Type B pancreatic cell (in vitro differentiated cells): ENCODE data around the gene TKT. TPM values are rescaled to one million over a fixed set of nuclear protein-coding genes. Genes with fewer than 3 reads are reported as not detected.

Experiments used
- DNase-seq: peaks from one replicate; pipeline ENCODE4 v3.0.0; 2021; ENCODE audit warnings: mixed read lengths; ENCODE audit not compliant: unreplicated experiment; ENCODE audit errors: extremely low spot score
- H3K27ac Mint-ChIP-seq: 2 replicates; pipeline ENCODE4 v1.8.0; 2021; ENCODE audit warnings: mild to moderate bottlenecking, mixed read lengths
- H3K27me3 Mint-ChIP-seq: 2 replicates; pipeline ENCODE4 v1.8.0; 2021; ENCODE audit warnings: mixed read lengths
- H3K36me3 Mint-ChIP-seq: 2 replicates; pipeline ENCODE4 v1.8.0; 2021; ENCODE audit warnings: mixed read lengths
- H3K4me1 Mint-ChIP-seq: one replicate; pipeline ENCODE4 v1.8.0; 2021; ENCODE audit warnings: mixed read lengths; ENCODE audit not compliant: unreplicated experiment
- H3K4me3 Mint-ChIP-seq: 2 replicates; pipeline ENCODE4 v1.8.0; 2021; ENCODE audit warnings: mild to moderate bottlenecking, mixed read lengths
- H3K9me3 Mint-ChIP-seq: 2 replicates; pipeline ENCODE4 v1.8.0; 2021; ENCODE audit warnings: mixed read lengths
- total RNA-seq: library from RNA; stranded (reverse); gene quantifications from 2 replicates; pipeline ENCODE4 v1.2.1, GENCODE V29; 2021; ENCODE audit warnings: low replicate concordance
- TF ChIP-seq, protein P1 (sequence below): fragments of 200-600 bp; sonication (generic); conservative IDR thresholded peaks from 2 replicates; pipeline ENCODE4 v1.5.0; 2021; ENCODE audit warnings: antibody characterized with exemption, mild to moderate bottlenecking

The TKT gene
- total RNA-seq, 1 donor from 2014 or later = 318 TPM

GRCh38 chr3:53236112-53236841 is 19.5 kb downstream of the TKT start:
- H3K4me3 Mint-ChIP-seq = no peak overlapping the region
- H3K27me3 Mint-ChIP-seq = no peaks in the 10 kb centered on the region
- peaks cover 5% of the 10 kb centered on the region for H3K4me1 Mint-ChIP-seq
- H3K27ac Mint-ChIP-seq = no peak overlapping the region
- DNase-seq = no peak
- TF ChIP-seq, protein P1, sequence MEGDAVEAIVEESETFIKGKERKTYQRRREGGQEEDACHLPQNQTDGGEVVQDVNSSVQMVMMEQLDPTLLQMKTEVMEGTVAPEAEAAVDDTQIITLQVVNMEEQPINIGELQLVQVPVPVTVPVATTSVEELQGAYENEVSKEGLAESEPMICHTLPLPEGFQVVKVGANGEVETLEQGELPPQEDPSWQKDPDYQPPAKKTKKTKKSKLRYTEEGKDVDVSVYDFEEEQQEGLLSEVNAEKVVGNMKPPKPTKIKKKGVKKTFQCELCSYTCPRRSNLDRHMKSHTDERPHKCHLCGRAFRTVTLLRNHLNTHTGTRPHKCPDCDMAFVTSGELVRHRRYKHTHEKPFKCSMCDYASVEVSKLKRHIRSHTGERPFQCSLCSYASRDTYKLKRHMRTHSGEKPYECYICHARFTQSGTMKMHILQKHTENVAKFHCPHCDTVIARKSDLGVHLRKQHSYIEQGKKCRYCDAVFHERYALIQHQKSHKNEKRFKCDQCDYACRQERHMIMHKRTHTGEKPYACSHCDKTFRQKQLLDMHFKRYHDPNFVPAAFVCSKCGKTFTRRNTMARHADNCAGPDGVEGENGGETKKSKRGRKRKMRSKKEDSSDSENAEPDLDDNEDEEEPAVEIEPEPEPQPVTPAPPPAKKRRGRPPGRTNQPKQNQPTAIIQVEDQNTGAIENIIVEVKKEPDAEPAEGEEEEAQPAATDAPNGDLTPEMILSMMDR = no peak
- H3K9me3 Mint-ChIP-seq = no peaks in the 10 kb centered on the region
- peaks cover 12% of the 10 kb centered on the region for H3K36me3 Mint-ChIP-seq

- no peak overlapping the region for H3K4me3 Mint-ChIP-seq
- no peak overlapping the region for H3K27ac Mint-ChIP-seq
- H3K4me1 Mint-ChIP-seq = peaks cover 5% of the 10 kb centered on the region
- TF ChIP-seq, protein P1 = no peak
- H3K27me3 Mint-ChIP-seq = no peaks in the 10 kb centered on the region
- H3K36me3 Mint-ChIP-seq = peaks cover 12% of the 10 kb centered on the region
- no peaks in the 10 kb centered on the region for H3K9me3 Mint-ChIP-seq
- no peak for DNase-seq
Observed at GRCh38 chr3:53235545-53235944, 20.3 kb downstream of the TKT start.

- Mint-ChIP-seq H3K9me3 (no peaks in the 10 kb centered on the region), H3K36me3 (peaks cover 12% of the 10 kb centered on the region), H3K4me1 (peaks cover 5% of the 10 kb centered on the region), H3K4me3 (no peak overlapping the region), H3K27me3 (no peaks in the 10 kb centered on the region), H3K27ac (no peak overlapping the region)
- TF ChIP-seq, protein P1 = no peak
- DNase-seq = no peak
Observed at GRCh38 chr3:53234841-53235232, 21.0 kb downstream of the TKT start.

GRCh38 chr3:53234130-53234840 is 21.5 kb downstream of the TKT start:
- peaks cover 5% of the 10 kb centered on the region for H3K4me1 Mint-ChIP-seq

GRCh38 chr3:53232641-53233377 is 23.0 kb downstream of the TKT start:
- TF ChIP-seq, protein P1 = no peak
- DNase-seq = no peak

More at GRCh38 chr3:53234130-53234840, 21.5 kb downstream of the TKT start:
- DNase-seq = no peak
- Mint-ChIP-seq H3K27me3 (no peaks in the 10 kb centered on the region), H3K9me3 (no peaks in the 10 kb centered on the region), H3K27ac (no peak overlapping the region), H3K4me3 (no peak overlapping the region), H3K36me3 (peaks cover 12% of the 10 kb centered on the region)
- TF ChIP-seq, protein P1 = no peak

More at GRCh38 chr3:53232641-53233377, 23.0 kb downstream of the TKT start:
- Mint-ChIP-seq H3K4me3 (no peak overlapping the region), H3K27ac (no peak overlapping the region), H3K27me3 (no peaks in the 10 kb centered on the region), H3K9me3 (no peaks in the 10 kb centered on the region), H3K36me3 (peaks cover 3% of the 10 kb centered on the region), H3K4me1 (no peaks in the 10 kb centered on the region)
